ENCODE results near the gene GGTLC1. TPM values are rescaled to one million over a fixed set of nuclear protein-coding genes. Genes with fewer than 3 reads are reported as not detected.

The GGTLC1 gene
- not detected for total RNA-seq

GRCh38 chr20:23988561-23988960 lies at the start of gene GGTLC1:
Gene GGTLC1 (minus strand): TSS chr20:23988779. CDS start chr20:23986611, 2,168 bp downstream.
- in situ Hi-C loops (cut with MboI; ENCODE audit: low pct_unique_long_range_greater_than_20kb in 2 of 9, low sequenced_read_pairs in 9 of 9, unreplicated experiment in 9 of 9) = no loop called here
- ATAC-seq (replicated peaks in 6 of 8) = no peak
- H3K4me1 ChIP-seq (replicated peaks in 1 of 2) = no peaks in the 10 kb centered on the region
- H3K27ac ChIP-seq = no peak within 1 kb of the TSS
- 90% methylated on average over 18 of the region's 26 CpGs; no CpG with 5 or more reads in 9 of the 10 experiments for WGBS, 10 experiments
- no peak within 1 kb of the TSS for H3K4me3 ChIP-seq

- in situ Hi-C loops (cut with MboI; ENCODE audit: low pct_unique_long_range_greater_than_20kb in 2 of 9, low sequenced_read_pairs in 9 of 9, unreplicated experiment in 9 of 9) = loop anchor here in 1 of 9 experiments (25.0 kb wide), 1 partner anchor 102 kb away; no protein-coding TSS in a partner anchor
- no peaks in the 10 kb centered on the region for H3K4me1 ChIP-seq (replicated peaks in 1 of 2)
- ATAC-seq (replicated peaks in 6 of 8) = peak in 3 of 8 experiments; percentile 96 to 98 (median 97)
- H3K4me3 ChIP-seq = no peak overlapping the region
- no peak overlapping the region for H3K27ac ChIP-seq
- WGBS, 10 experiments = 0 to 73% (median 40%) methylated on average over 1 to 2 of the region's 2 CpGs; no CpG with 5 or more reads in 3 of the 10 experiments
These were observed 46.2 kb upstream of the GGTLC1 start for GRCh38 chr20:24034820-24035219.

- H3K4me3 ChIP-seq = no peak overlapping the region
- peak in 2 of 8 experiments; percentile 26 to 90 for ATAC-seq (replicated peaks in 6 of 8)
- WGBS, 10 experiments = 38 to 88% (median 85%) methylated on average over 1 to 3 of the region's 3 CpGs; no CpG with 5 or more reads in 1 of the 10 experiments
- no peak overlapping the region for H3K27ac ChIP-seq
- H3K4me1 ChIP-seq (replicated peaks in 1 of 2) = no peaks in the 10 kb centered on the region
- in situ Hi-C loops (cut with MboI; ENCODE audit: low pct_unique_long_range_greater_than_20kb in 2 of 9, low sequenced_read_pairs in 9 of 9, unreplicated experiment in 9 of 9) = loop anchor here in 1 of 9 experiments (25.0 kb wide), 1 partner anchor 104 kb away; no protein-coding TSS in a partner anchor
These were observed 45.0 kb upstream of the GGTLC1 start for GRCh38 chr20:24033565-24033964.

GRCh38 chr20:24033151-24033550 lies 44.6 kb upstream of the GGTLC1 start:
- in situ Hi-C loops (cut with MboI; ENCODE audit: low pct_unique_long_range_greater_than_20kb in 2 of 9, low sequenced_read_pairs in 9 of 9, unreplicated experiment in 9 of 9) = loop anchor here in 1 of 9 experiments (25.0 kb wide), 1 partner anchor 104 kb away; no protein-coding TSS in a partner anchor
- peak in 1 of 8 experiments; percentile 83 for ATAC-seq (replicated peaks in 6 of 8)
- no peak overlapping the region for H3K4me3 ChIP-seq
- no peaks in the 10 kb centered on the region for H3K4me1 ChIP-seq (replicated peaks in 1 of 2)
- H3K27ac ChIP-seq = no peak overlapping the region

- Histone ChIP-seq H3K4me1 (replicated peaks in 1 of 2) (no peaks in the 10 kb centered on the region), H3K27ac (no peak overlapping the region), H3K4me3 (no peak overlapping the region)
- no peak for ATAC-seq (replicated peaks in 6 of 8)
- WGBS, 10 experiments = 0 to 96% (median 84%) methylated on average over 1 to 5 of the region's 5 CpGs; no CpG with 5 or more reads in 2 of the 10 experiments
- in situ Hi-C loops (cut with MboI; ENCODE audit: low pct_unique_long_range_greater_than_20kb in 2 of 9, low sequenced_read_pairs in 9 of 9, unreplicated experiment in 9 of 9) = loop anchor here in 1 of 9 experiments (25.0 kb wide), 1 partner anchor 105 kb away; no protein-coding TSS in a partner anchor
These were observed 43.9 kb upstream of the GGTLC1 start for GRCh38 chr20:24032400-24032898.

GRCh38 chr20:24027229-24027628 lies 38.6 kb upstream of the GGTLC1 start:
- in situ Hi-C loops (cut with MboI; ENCODE audit: low pct_unique_long_range_greater_than_20kb in 2 of 9, low sequenced_read_pairs in 9 of 9, unreplicated experiment in 9 of 9) = loop anchor here in 1 of 9 experiments (25.0 kb wide), 1 partner anchor 110 kb away; no protein-coding TSS in a partner anchor
- peak in 3 of 8 experiments; percentile 68 to 99 (median 93) for ATAC-seq (replicated peaks in 6 of 8)
- no peak overlapping the region for H3K4me3 ChIP-seq
- WGBS, 10 experiments = 10 to 100% (median 81%) methylated on average over 1 to 6 of the region's 6 CpGs; no CpG with 5 or more reads in 3 of the 10 experiments
- H3K27ac ChIP-seq = no peak overlapping the region
- no peaks in the 10 kb centered on the region for H3K4me1 ChIP-seq (replicated peaks in 1 of 2)

GRCh38 chr20:24022621-24023180 lies 34.1 kb upstream of the GGTLC1 start:
- Histone ChIP-seq H3K4me1 (replicated peaks in 1 of 2) (peaks cover 0 to under 1% of the 10 kb centered on the region in 2 donors), H3K4me3 (no peak overlapping the region), H3K27ac (no peak overlapping the region)
- in situ Hi-C loops (cut with MboI; ENCODE audit: low pct_unique_long_range_greater_than_20kb in 2 of 9, low sequenced_read_pairs in 9 of 9, unreplicated experiment in 9 of 9) = no loop called here
- 38 to 93% (median 70%) methylated on average over 1 to 4 of the region's 4 CpGs; no CpG with 5 or more reads in 1 of the 10 experiments for WGBS, 10 experiments
- ATAC-seq (replicated peaks in 6 of 8) = no peak

GRCh38 chr20:24018796-24019195 lies 30.2 kb upstream of the GGTLC1 start:
- ATAC-seq (replicated peaks in 6 of 8) = peak in 3 of 8 experiments; percentile 77 to 88 (median 78)
- in situ Hi-C loops (cut with MboI; ENCODE audit: low pct_unique_long_range_greater_than_20kb in 2 of 9, low sequenced_read_pairs in 9 of 9, unreplicated experiment in 9 of 9) = no loop called here
- Histone ChIP-seq H3K4me3 (no peak overlapping the region), H3K27ac (no peak overlapping the region), H3K4me1 (replicated peaks in 1 of 2) (peaks cover 3 to 9% of the 10 kb centered on the region in 2 donors)
- WGBS, 10 experiments = no CpG with 5 or more reads among the region's 2 CpGs

- in situ Hi-C loops (cut with MboI; ENCODE audit: low pct_unique_long_range_greater_than_20kb in 2 of 9, low sequenced_read_pairs in 9 of 9, unreplicated experiment in 9 of 9) = no loop called here
- 0 to 81% (median 52%) methylated on average over 1 to 3 of the region's 3 CpGs; no CpG with 5 or more reads in 2 of the 10 experiments for WGBS, 10 experiments
- peak in 5 of 8 experiments; percentile 55 to 82 (median 67) for ATAC-seq (replicated peaks in 6 of 8)
- H3K4me1 ChIP-seq (replicated peaks in 1 of 2) = peaks cover 3 to 9% of the 10 kb centered on the region in 2 donors
- no peak overlapping the region for H3K4me3 ChIP-seq
- peak overlapping the region in 1 of 2 donors; percentile 43 for H3K27ac ChIP-seq
These were observed 28.8 kb upstream of the GGTLC1 start for GRCh38 chr20:24017458-24017755.

GRCh38 chr20:24016607-24017457 lies 28.3 kb upstream of the GGTLC1 start:
- 0 to 73% (median 35%) methylated on average over 2 to 8 of the region's 8 CpGs; no CpG with 5 or more reads in 1 of the 10 experiments for WGBS, 10 experiments
- no peak overlapping the region for H3K4me3 ChIP-seq
- in situ Hi-C loops (cut with MboI; ENCODE audit: low pct_unique_long_range_greater_than_20kb in 2 of 9, low sequenced_read_pairs in 9 of 9, unreplicated experiment in 9 of 9) = no loop called here
- peak; percentile 24 to 91 (median 62) for ATAC-seq (replicated peaks in 6 of 8)
- peaks cover 3 to 9% of the 10 kb centered on the region in 2 donors for H3K4me1 ChIP-seq (replicated peaks in 1 of 2)
- peak overlapping the region in 1 of 2 donors; percentile 43 for H3K27ac ChIP-seq

GRCh38 chr20:24013953-24014352 lies 25.4 kb upstream of the GGTLC1 start:
- 40 to 100% (median 60%) methylated on average over 1 to 2 of the region's 3 CpGs; no CpG with 5 or more reads in 5 of the 10 experiments for WGBS, 10 experiments
- Histone ChIP-seq H3K4me3 (no peak overlapping the region), H3K4me1 (replicated peaks in 1 of 2) (peaks cover 3 to 9% of the 10 kb centered on the region in 2 donors), H3K27ac (no peak overlapping the region)
- in situ Hi-C loops (cut with MboI; ENCODE audit: low pct_unique_long_range_greater_than_20kb in 2 of 9, low sequenced_read_pairs in 9 of 9, unreplicated experiment in 9 of 9) = no loop called here
- no peak for ATAC-seq (replicated peaks in 6 of 8)

GRCh38 chr20:24011282-24011681 lies 22.7 kb upstream of the GGTLC1 start:
- no peak overlapping the region for H3K27ac ChIP-seq
- no peak for ATAC-seq (replicated peaks in 6 of 8)
- H3K4me3 ChIP-seq = no peak overlapping the region
- in situ Hi-C loops (cut with MboI; ENCODE audit: low pct_unique_long_range_greater_than_20kb in 2 of 9, low sequenced_read_pairs in 9 of 9, unreplicated experiment in 9 of 9) = no loop called here
- WGBS, 10 experiments = 8 to 80% (median 63%) methylated on average over 2 to 5 of the region's 6 CpGs; no CpG with 5 or more reads in 6 of the 10 experiments
- peaks cover under 1 to 3% of the 10 kb centered on the region in 2 donors for H3K4me1 ChIP-seq (replicated peaks in 1 of 2)

- Histone ChIP-seq H3K4me1 (replicated peaks in 1 of 2) (peaks cover 0 to 9% of the 10 kb centered on the region in 2 donors), H3K27ac (no peak overlapping the region), H3K4me3 (no peak overlapping the region)
- peak in 1 of 8 experiments; percentile 46 for ATAC-seq (replicated peaks in 6 of 8)
- in situ Hi-C loops (cut with MboI; ENCODE audit: low pct_unique_long_range_greater_than_20kb in 2 of 9, low sequenced_read_pairs in 9 of 9, unreplicated experiment in 9 of 9) = no loop called here
- WGBS, 10 experiments = 61 to 90% (median 83%) methylated on average over 1 to 3 of the region's 3 CpGs; no CpG with 5 or more reads in 4 of the 10 experiments
These were observed 19.2 kb upstream of the GGTLC1 start for GRCh38 chr20:24007758-24008157.

Measured in motor neuron (in vitro differentiated cells).